Caco-2 (cell line): ENCODE data around the gene TRAPPC14. TPM values are rescaled to one million over a fixed set of nuclear protein-coding genes. Genes with fewer than 3 reads are reported as not detected.

Experiments
- BruUV-seq: library from RNA; stranded (reverse); fragments of 400-500 nt; replicated peaks from 2 replicates; lab custom pipeline; 2021; lab: Mats Ljungman, UMichigan
- CTCF ChIA-PET: fragments of 300-600 bp; sonication (Branson Sonifier 250); formaldehyde crosslinking; loops from one replicate; lab custom pipeline; 2022; ENCODE audit warnings: antibody characterized with exemption; lab: Charles Lee
- POLR2A ChIA-PET: fragments of 300-600 bp; sonication (Branson Sonifier 250); formaldehyde crosslinking; loops from one replicate; lab custom pipeline; 2022; ENCODE audit warnings: antibody characterized with exemption; lab: Charles Lee
- DNase-seq, 2 experiments: peaks; one replicate each; pipeline versions ENCODE4 v3.0.0 to v3.0.0-alpha.2; 2020 to 2022
- H3K27me3 ChIP-seq: replicated peaks from 2 replicates; pipeline ENCODE4 v1.6.0; 2011; ENCODE audit warnings: low read length; ENCODE audit not compliant: control insufficient read depth, insufficient read depth
- H3K36me3 ChIP-seq: 2 replicates; pipeline ENCODE4 v1.5.1; 2011; ENCODE audit warnings: low read length; ENCODE audit not compliant: control insufficient read depth, insufficient read depth
- H3K4me1 ChIP-seq: fragments of 250-450 bp; sonication (Bioruptor Pico); 2 replicates; pipeline ENCODE4 v1.5.1; 2020; ENCODE audit warnings: mild to moderate bottlenecking
- H3K4me3 ChIP-seq: 2 replicates; pipeline ENCODE4 v1.5.1; 2011; ENCODE audit warnings: low read depth, mild to moderate bottlenecking, control low read depth, low read length
- H3K9me3 ChIP-seq: fragments of 250-450 bp; sonication (Bioruptor Pico); 2 replicates; pipeline ENCODE4 v1.5.1; 2020; ENCODE audit warnings: mild to moderate bottlenecking, moderate library complexity
- H3K27ac Mint-ChIP-seq: one replicate; pipeline ENCODE4 v1.8.0; 2022; ENCODE audit warnings: mixed read lengths; ENCODE audit not compliant: unreplicated experiment
- H3K27me3 Mint-ChIP-seq: one replicate; pipeline ENCODE4 v1.8.0; 2022; ENCODE audit warnings: mixed read lengths; ENCODE audit not compliant: insufficient read depth, unreplicated experiment
- H3K36me3 Mint-ChIP-seq: one replicate; pipeline ENCODE4 v1.8.0; 2022; ENCODE audit warnings: mild to moderate bottlenecking, mixed read lengths; ENCODE audit not compliant: insufficient read depth, unreplicated experiment
- H3K4me1 Mint-ChIP-seq: one replicate; pipeline ENCODE4 v1.8.0; 2022; ENCODE audit warnings: low read depth, mixed read lengths; ENCODE audit not compliant: unreplicated experiment
- H3K4me3 Mint-ChIP-seq: one replicate; pipeline ENCODE4 v1.8.0; 2022; ENCODE audit warnings: mild to moderate bottlenecking, moderate library complexity, mixed read lengths; ENCODE audit not compliant: unreplicated experiment
- H3K9me3 Mint-ChIP-seq: one replicate; pipeline ENCODE4 v1.8.0; 2022; ENCODE audit warnings: mixed read lengths; ENCODE audit not compliant: unreplicated experiment
- CTCF ChIP-seq, 2 experiments: fragments of 200-600 bp in 1 of 2; IDR thresholded peaks; 1 replicate in 1 of 2; 2 replicates in 1 of 2; pipeline versions ENCODE4 v1.5.1 to v1.8.0; 2011 to 2022; ENCODE audit warnings: antibody characterized with exemption in 1 of 2, control low read depth in 1 of 2, inconsistent platforms in 1 of 2, low read depth in 1 of 2, low read length in 1 of 2, mild to moderate bottlenecking in 1 of 2, moderate library complexity in 1 of 2; ENCODE audit not compliant: insufficient read depth in 1 of 2, severe bottlenecking in 1 of 2, unreplicated experiment in 1 of 2
- intact Hi-C: fragments of 100-400 bp; cut with micrococcal nuclease; formaldehyde crosslinking; loops from one replicate; pipeline ENCODE4 v1.10.0; 2022; ENCODE audit not compliant: unreplicated experiment
- total RNA-seq: library from RNA; stranded (reverse); gene quantifications from 2 replicates; pipeline ENCODE4 v1.2.3, GENCODE V29; 2022

Gene TRAPPC14
- total RNA-seq, 1 experiment from 2014 or later = 23.2 TPM

DNA sequence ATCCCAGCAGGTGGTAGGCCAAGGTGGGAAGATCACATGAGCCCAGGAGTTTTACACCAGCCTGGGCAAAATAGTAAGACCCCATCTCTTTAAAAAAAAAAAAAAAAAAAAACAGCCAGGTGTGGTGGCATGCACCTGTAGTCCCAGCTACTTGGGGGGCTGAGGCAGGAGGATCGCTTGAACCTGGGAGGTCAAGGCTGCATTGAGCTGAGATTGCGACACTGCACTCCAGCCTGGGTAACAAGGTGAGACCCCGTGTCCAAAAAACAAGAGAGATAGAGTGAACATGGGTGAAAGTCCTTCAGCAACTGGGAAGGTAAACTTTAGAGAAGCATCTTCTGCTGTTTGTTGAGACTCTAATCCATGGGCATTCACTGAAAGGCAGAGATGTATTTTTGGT is 16.1 kb downstream of the TRAPPC14 start:
- ChIA-PET CTCF (interaction anchor here (0.6 kb wide), 1 partner anchor 154 kb away, joined by 3 read pairs; no protein-coding TSS in a partner anchor), POLR2A (no interaction called here)

DNA sequence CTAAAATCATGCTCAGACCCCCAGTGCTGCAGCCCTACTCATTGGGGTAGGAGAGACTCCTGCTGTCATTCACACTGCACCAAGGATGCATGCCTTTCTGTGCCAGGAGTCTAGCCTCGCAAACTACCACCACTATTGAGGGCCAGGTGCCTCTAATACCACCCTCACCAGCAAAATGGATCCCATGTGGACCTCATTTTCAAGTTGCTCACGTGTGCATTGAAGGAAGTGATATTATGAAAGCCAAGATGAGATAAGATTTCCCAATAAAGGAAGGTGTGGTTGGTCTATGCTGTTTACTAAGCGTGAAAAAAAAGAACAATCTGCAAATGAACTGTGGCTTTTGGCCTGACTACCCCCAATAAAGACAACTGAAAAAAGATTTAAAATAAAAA is 17.0 kb downstream of the TRAPPC14 start:
- no TSS peak for BruUV-seq

More for the DNA sequence above, 16.1 kb downstream of the TRAPPC14 start:
- no TSS peak for BruUV-seq
- Histone ChIP-seq H3K36me3 (no peaks in the 10 kb centered on the region), H3K4me1 (peaks cover 7% of the 10 kb centered on the region; the same call in 1 of the 2 replicates), H3K9me3 (no peaks in the 10 kb centered on the region), H3K4me3 (no peak overlapping the region), H3K27me3 (no peaks in the 10 kb centered on the region)
- Mint-ChIP-seq H3K27ac (no peak overlapping the region), H3K9me3 (no peaks in the 10 kb centered on the region), H3K4me1 (no peaks in the 10 kb centered on the region), H3K36me3 (no peaks in the 10 kb centered on the region), H3K27me3 (no peaks in the 10 kb centered on the region), H3K4me3 (no peak overlapping the region)
- TF ChIP-seq CTCF (IDR thresholded peaks at IDR 0.05; ENCODE audit: insufficient read depth in 1 of 2, low read depth in 1 of 2, low read length in 1 of 2, severe bottlenecking in 1 of 2, unreplicated experiment in 1 of 2) = no peak
- DNase-seq = no peak
- intact Hi-C loops = no loop called here

More for the DNA sequence above, 17.0 kb downstream of the TRAPPC14 start:
- H3K36me3 Mint-ChIP-seq = no peaks in the 10 kb centered on the region
- TF ChIP-seq CTCF (IDR thresholded peaks at IDR 0.05; ENCODE audit: insufficient read depth in 1 of 2, low read depth in 1 of 2, low read length in 1 of 2, severe bottlenecking in 1 of 2, unreplicated experiment in 1 of 2) = no peak
- Histone ChIP-seq H3K27me3 (no peaks in the 10 kb centered on the region), H3K4me1 (peaks cover 7% of the 10 kb centered on the region; the same call in 1 of the 2 replicates), H3K4me3 (no peak overlapping the region), H3K36me3 (no peaks in the 10 kb centered on the region), H3K9me3 (no peaks in the 10 kb centered on the region)
- H3K27me3 Mint-ChIP-seq = no peaks in the 10 kb centered on the region
- intact Hi-C loops = no loop called here
- no peaks in the 10 kb centered on the region for H3K9me3 Mint-ChIP-seq
- POLR2A ChIA-PET = no interaction called here
- no peak overlapping the region for H3K27ac Mint-ChIP-seq
- DNase-seq = no peak
- no peaks in the 10 kb centered on the region for H3K4me1 Mint-ChIP-seq
- H3K4me3 Mint-ChIP-seq = no peak overlapping the region
- CTCF ChIA-PET = no interaction called here
